Muscle layer of colon (tissue), 2 donors: ENCODE measurements around the gene RELL1.

Experiments used
- H3K27ac ChIP-seq: one replicate; pipeline ENCODE4 v1.7.0; 2013; ENCODE audit warnings: low read depth, mild to moderate bottlenecking, low read length, moderate library complexity
- H3K27me3 ChIP-seq, 2 donors: one replicate each; pipeline ENCODE4 v1.7.0; 2013; ENCODE audit warnings: low read length in 2 of 2, mild to moderate bottlenecking in 2 of 2; ENCODE audit not compliant: insufficient read depth in 2 of 2, control insufficient read depth in 1 of 2
- H3K36me3 ChIP-seq: one replicate; pipeline ENCODE4 v1.7.0; 2013; ENCODE audit warnings: mild to moderate bottlenecking, low read length; ENCODE audit not compliant: insufficient read depth
- H3K4me1 ChIP-seq: one replicate; pipeline ENCODE4 v1.7.0; 2013; ENCODE audit warnings: mild to moderate bottlenecking, low read length; ENCODE audit not compliant: insufficient read depth
- H3K4me3 ChIP-seq, 2 donors: one replicate each; pipeline ENCODE4 v1.7.0; 2013; ENCODE audit warnings: low read length in 2 of 2, low read depth in 1 of 2, mild to moderate bottlenecking in 1 of 2, moderate library complexity in 1 of 2
- H3K9ac ChIP-seq: one replicate; pipeline ENCODE4 v1.7.0; 2013; ENCODE audit warnings: low read length
- H3K9me3 ChIP-seq: one replicate; pipeline ENCODE4 v1.7.0; 2013; ENCODE audit warnings: mild to moderate bottlenecking, low read length
- donor health status: abdominal sarcoma.
- donor health status: Adenocarcinoma of cecum.

The RELL1 gene, protein sequence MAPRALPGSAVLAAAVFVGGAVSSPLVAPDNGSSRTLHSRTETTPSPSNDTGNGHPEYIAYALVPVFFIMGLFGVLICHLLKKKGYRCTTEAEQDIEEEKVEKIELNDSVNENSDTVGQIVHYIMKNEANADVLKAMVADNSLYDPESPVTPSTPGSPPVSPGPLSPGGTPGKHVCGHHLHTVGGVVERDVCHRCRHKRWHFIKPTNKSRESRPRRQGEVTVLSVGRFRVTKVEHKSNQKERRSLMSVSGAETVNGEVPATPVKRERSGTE

GRCh38 chr4:37686373-37687193 is at the start of gene RELL1:
Gene RELL1, minus strand, starts transcription at chr4:37686376. Its CDS starts 89 bp downstream, at chr4:37686287.
- Histone ChIP-seq H3K9me3 (no peaks in the 10 kb centered on the region), H3K27ac (peak within 1 kb of the TSS; percentile 84), H3K4me3 (peak within 1 kb of the TSS; percentile 71 to 73)

DNA sequence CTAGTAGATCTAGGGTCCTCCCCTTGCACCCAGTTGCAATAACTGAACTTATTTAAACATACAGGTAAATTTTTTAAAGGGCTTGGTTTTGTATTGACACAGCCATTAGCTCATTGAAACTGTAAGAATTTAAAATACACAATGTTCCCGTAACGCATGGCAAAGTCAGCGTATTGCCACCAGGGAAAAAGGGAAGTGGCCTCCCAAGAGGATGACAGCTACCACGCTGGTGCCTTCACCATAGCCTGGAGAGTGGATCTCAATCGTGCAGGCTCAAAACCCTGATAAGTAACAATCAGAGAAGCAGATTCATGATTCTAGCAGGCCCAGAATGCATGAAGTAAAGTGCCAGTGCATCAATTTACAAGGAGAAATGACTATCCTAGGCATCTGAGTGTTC is 49.4 kb upstream of the RELL1 start:
- Histone ChIP-seq H3K36me3 (no peaks in the 10 kb centered on the region), H3K27ac (no peak overlapping the region), H3K9me3 (no peaks in the 10 kb centered on the region), H3K27me3 (no peaks in the 10 kb centered on the region), H3K4me1 (no peaks in the 10 kb centered on the region), H3K9ac (no peak overlapping the region), H3K4me3 (no peak overlapping the region)

More at GRCh38 chr4:37686373-37687193, at the start of gene RELL1:
- Histone ChIP-seq H3K4me1 (peaks cover 39% of the 10 kb centered on the region), H3K36me3 (no peaks in the 10 kb centered on the region), H3K9ac (peak within 1 kb of the TSS; percentile 64), H3K27me3 (no peaks in the 10 kb centered on the region)

GRCh38 chr4:37734989-37735388 is 48.8 kb upstream of the RELL1 start:
- Histone ChIP-seq H3K4me1 (no peaks in the 10 kb centered on the region), H3K9me3 (no peaks in the 10 kb centered on the region), H3K27me3 (no peaks in the 10 kb centered on the region), H3K9ac (no peak overlapping the region), H3K36me3 (no peaks in the 10 kb centered on the region), H3K27ac (no peak overlapping the region), H3K4me3 (no peak overlapping the region)

GRCh38 chr4:37733240-37733867 is 47.2 kb upstream of the RELL1 start:
- Histone ChIP-seq H3K4me3 (no peak overlapping the region), H3K9me3 (no peaks in the 10 kb centered on the region), H3K9ac (no peak overlapping the region), H3K27me3 (no peaks in the 10 kb centered on the region), H3K27ac (no peak overlapping the region), H3K36me3 (no peaks in the 10 kb centered on the region), H3K4me1 (no peaks in the 10 kb centered on the region)

DNA sequence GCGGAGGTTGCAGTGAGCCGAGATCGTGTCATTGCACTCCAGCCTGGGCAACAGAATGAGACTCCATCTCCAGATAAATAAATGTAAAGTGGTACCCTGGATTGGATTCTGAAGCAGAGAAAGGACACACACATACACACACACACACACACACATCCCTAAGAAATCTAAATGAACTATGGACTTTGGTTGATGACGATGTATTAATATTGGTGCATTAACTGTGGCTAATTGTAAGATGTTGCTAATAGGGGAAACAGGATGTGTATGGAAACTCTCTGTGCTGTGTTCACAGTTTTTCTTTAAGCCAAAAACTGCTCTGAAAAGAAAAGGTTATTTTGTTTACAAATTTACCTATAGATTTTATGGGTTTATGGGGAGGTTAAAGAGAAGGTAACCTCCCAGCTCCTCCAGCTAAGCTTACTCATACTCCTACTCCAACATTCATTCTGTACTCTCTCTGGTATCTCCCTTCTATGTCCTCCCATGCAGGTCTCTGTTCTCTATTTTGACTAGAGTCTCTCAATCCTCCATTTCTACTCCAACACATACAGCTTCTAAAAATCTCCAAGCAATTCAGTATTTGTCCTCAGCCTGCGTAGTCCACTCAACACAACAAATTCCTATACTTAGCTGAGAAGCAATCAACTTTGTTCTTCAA is 46.5 kb upstream of the RELL1 start:
- Histone ChIP-seq H3K36me3 (no peaks in the 10 kb centered on the region), H3K4me3 (no peak overlapping the region), H3K9me3 (no peaks in the 10 kb centered on the region), H3K27me3 (no peaks in the 10 kb centered on the region), H3K27ac (no peak overlapping the region), H3K4me1 (no peaks in the 10 kb centered on the region), H3K9ac (no peak overlapping the region)

DNA sequence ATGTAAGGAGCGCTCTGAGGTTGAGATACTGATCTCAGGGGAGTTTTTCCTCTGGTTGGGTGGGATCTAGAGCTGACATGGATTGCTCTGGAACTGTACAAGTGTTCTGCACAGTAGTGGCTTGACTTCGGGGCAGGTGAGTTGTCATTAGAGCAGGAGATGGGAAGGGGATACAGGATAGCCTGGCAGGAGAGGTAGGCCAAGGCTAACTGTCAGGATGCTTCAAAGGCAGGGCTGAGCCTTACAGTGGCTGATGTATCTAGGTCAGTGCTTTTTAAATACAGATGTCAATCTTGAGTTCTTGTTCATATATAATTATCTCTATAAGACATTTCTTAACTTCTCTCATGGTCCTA is 43.5 kb upstream of the RELL1 start:
- H3K27me3 ChIP-seq, result no peaks in the 10 kb centered on the region
- no peaks in the 10 kb centered on the region for H3K4me1 ChIP-seq
- no peaks in the 10 kb centered on the region for H3K36me3 ChIP-seq
- H3K9me3 ChIP-seq, result no peaks in the 10 kb centered on the region
- no peak overlapping the region for H3K9ac ChIP-seq
- no peak overlapping the region for H3K4me3 ChIP-seq
- H3K27ac ChIP-seq, result no peak overlapping the region

- no peaks in the 10 kb centered on the region for H3K9me3 ChIP-seq
- H3K27me3 ChIP-seq, result no peaks in the 10 kb centered on the region
- no peaks in the 10 kb centered on the region for H3K36me3 ChIP-seq
- H3K27ac ChIP-seq, result no peak overlapping the region
- no peaks in the 10 kb centered on the region for H3K4me1 ChIP-seq
- H3K9ac ChIP-seq, result no peak overlapping the region
- H3K4me3 ChIP-seq, result no peak overlapping the region
Observed at GRCh38 chr4:37728064-37728463, 41.9 kb upstream of the RELL1 start.

- Histone ChIP-seq H3K9me3 (no peaks in the 10 kb centered on the region), H3K27me3 (no peaks in the 10 kb centered on the region), H3K27ac (no peak overlapping the region), H3K9ac (no peak overlapping the region), H3K36me3 (no peaks in the 10 kb centered on the region), H3K4me1 (no peaks in the 10 kb centered on the region), H3K4me3 (no peak overlapping the region)
Observed at GRCh38 chr4:37727635-37728034, 41.5 kb upstream of the RELL1 start.

DNA sequence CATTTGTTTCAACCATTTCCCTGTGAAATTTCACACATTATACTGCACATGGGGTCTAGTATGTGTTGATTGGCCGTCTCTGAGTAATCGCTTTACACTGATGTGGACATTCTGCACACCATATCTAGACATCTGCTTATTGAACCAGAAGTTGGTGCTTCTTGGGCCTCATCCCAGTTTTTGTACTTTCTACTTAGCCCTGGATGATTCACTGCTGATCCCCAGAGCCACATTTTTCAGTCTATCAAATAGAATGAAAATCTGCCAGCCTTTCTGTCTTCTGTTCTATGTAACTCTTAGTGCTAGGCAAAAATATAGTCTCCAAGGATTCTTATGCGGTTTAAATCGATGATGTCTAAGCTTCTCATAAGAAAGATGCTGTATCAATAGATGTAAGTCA is 40.5 kb upstream of the RELL1 start:
- Histone ChIP-seq H3K36me3 (no peaks in the 10 kb centered on the region), H3K9ac (no peak overlapping the region), H3K27ac (no peak overlapping the region), H3K4me1 (no peaks in the 10 kb centered on the region), H3K9me3 (no peaks in the 10 kb centered on the region), H3K27me3 (no peaks in the 10 kb centered on the region), H3K4me3 (no peak overlapping the region)

GRCh38 chr4:37725718-37726117 is 39.5 kb upstream of the RELL1 start:
- Histone ChIP-seq H3K9me3 (no peaks in the 10 kb centered on the region), H3K4me1 (no peaks in the 10 kb centered on the region), H3K4me3 (no peak overlapping the region), H3K9ac (no peak overlapping the region), H3K27me3 (no peaks in the 10 kb centered on the region), H3K36me3 (no peaks in the 10 kb centered on the region), H3K27ac (no peak overlapping the region)

GRCh38 chr4:37723067-37723466 is 36.9 kb upstream of the RELL1 start:
- Histone ChIP-seq H3K27me3 (no peaks in the 10 kb centered on the region), H3K4me1 (no peaks in the 10 kb centered on the region), H3K9ac (no peak overlapping the region), H3K9me3 (no peaks in the 10 kb centered on the region), H3K36me3 (no peaks in the 10 kb centered on the region), H3K4me3 (no peak overlapping the region), H3K27ac (no peak overlapping the region)
